Osteoblast (primary cell): Measurements from ENCODE around the gene ULK4. TPM values are rescaled to one million over a fixed set of nuclear protein-coding genes. Genes with fewer than 3 reads are reported as not detected.

Experiments
- DNase-seq: peaks from one replicate; pipeline ENCODE4 v3.0.0; 2011; ENCODE audit warnings: low spot score, mixed read lengths; ENCODE audit not compliant: insufficient read length; ENCODE audit errors: missing footprints
- H2AFZ ChIP-seq: 2 replicates; pipeline ENCODE4 v1.6.0; 2011; ENCODE audit warnings: mild to moderate bottlenecking, low read length
- H3K27ac ChIP-seq: 2 replicates; pipeline ENCODE4 v1.5.1; 2011; ENCODE audit warnings: mild to moderate bottlenecking, low read depth, low read length, moderate library complexity
- H3K27me3 ChIP-seq: 2 replicates; pipeline ENCODE4 v1.6.0; 2012; ENCODE audit warnings: mild to moderate bottlenecking, control low read depth, inconsistent platforms, low read length, moderate library complexity; ENCODE audit not compliant: insufficient read depth
- H3K36me3 ChIP-seq: 2 replicates; pipeline ENCODE4 v1.5.1; 2011; ENCODE audit warnings: mild to moderate bottlenecking, low read length, control low read depth, moderate library complexity; ENCODE audit not compliant: insufficient read depth
- H3K4me1 ChIP-seq: 2 replicates; pipeline ENCODE4 v1.5.1; 2011; ENCODE audit warnings: mild to moderate bottlenecking, low read length, control low read depth, moderate library complexity; ENCODE audit not compliant: insufficient read depth
- H3K4me2 ChIP-seq: 2 replicates; pipeline ENCODE4 v1.6.0; 2011; ENCODE audit warnings: mild to moderate bottlenecking, low read length; ENCODE audit not compliant: insufficient read depth
- H3K4me3 ChIP-seq: fragments of 200-600 bp; sonication (generic); 3 replicates; pipeline ENCODE4 v1.5.1; 2012; ENCODE audit warnings: mild to moderate bottlenecking, low read length, inconsistent platforms; ENCODE audit not compliant: insufficient read depth
- H3K79me2 ChIP-seq: 2 replicates; pipeline ENCODE4 v1.6.0; 2012; ENCODE audit warnings: mild to moderate bottlenecking, low read length, control low read depth, inconsistent platforms; ENCODE audit not compliant: insufficient read depth
- H3K9me3 ChIP-seq: 2 replicates; pipeline ENCODE4 v1.5.1; 2011; ENCODE audit warnings: low read depth, low read length, control low read depth
- H4K20me1 ChIP-seq: 2 replicates; pipeline ENCODE4 v1.6.0; 2012; ENCODE audit warnings: mild to moderate bottlenecking, low read length, control low read depth; ENCODE audit not compliant: insufficient read depth
- total RNA-seq: library from RNA; depleted of rRNA; stranded (reverse); fragments of >200 nt; gene quantifications from 2 replicates; pipeline ENCODE4 v1.2.3, GENCODE V29; 2012
- TF ChIP-seq, protein P1 (sequence below): IDR thresholded peaks from 2 replicates; pipeline ENCODE4 v1.5.1; 2011; ENCODE audit warnings: mild to moderate bottlenecking, low read depth, low read length, moderate library complexity; ENCODE audit errors: extremely low read depth

ULK4 gene
- total RNA-seq, 1 donor: 20.6 TPM

DNA sequence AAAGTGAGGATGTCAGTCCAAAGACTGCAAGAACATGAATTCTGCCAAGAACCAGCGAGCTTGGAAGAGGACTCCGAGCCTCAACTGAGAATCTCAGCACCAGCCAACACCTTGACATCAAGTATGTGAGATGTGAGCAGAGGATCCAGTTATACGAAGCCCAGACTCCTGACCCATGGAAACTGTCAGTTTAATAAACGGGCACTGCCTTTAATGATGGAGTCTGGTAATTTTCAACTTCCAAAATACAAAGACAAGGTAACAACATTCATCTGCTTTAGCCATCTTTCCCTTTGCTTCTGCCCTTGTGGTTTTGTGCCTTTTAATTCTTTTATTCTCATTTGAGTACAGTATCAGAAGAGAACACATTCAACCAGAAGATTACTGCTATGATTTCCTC is 211.9 kb downstream of the ULK4 start:
- no peaks in the 10 kb centered on the region for H4K20me1 ChIP-seq
- H3K36me3 ChIP-seq: no peaks in the 10 kb centered on the region
- no peaks in the 10 kb centered on the region for H3K79me2 ChIP-seq
- no peak overlapping the region for H3K4me2 ChIP-seq
- H3K9me3 ChIP-seq: no peaks in the 10 kb centered on the region
- TF ChIP-seq, protein P1, sequence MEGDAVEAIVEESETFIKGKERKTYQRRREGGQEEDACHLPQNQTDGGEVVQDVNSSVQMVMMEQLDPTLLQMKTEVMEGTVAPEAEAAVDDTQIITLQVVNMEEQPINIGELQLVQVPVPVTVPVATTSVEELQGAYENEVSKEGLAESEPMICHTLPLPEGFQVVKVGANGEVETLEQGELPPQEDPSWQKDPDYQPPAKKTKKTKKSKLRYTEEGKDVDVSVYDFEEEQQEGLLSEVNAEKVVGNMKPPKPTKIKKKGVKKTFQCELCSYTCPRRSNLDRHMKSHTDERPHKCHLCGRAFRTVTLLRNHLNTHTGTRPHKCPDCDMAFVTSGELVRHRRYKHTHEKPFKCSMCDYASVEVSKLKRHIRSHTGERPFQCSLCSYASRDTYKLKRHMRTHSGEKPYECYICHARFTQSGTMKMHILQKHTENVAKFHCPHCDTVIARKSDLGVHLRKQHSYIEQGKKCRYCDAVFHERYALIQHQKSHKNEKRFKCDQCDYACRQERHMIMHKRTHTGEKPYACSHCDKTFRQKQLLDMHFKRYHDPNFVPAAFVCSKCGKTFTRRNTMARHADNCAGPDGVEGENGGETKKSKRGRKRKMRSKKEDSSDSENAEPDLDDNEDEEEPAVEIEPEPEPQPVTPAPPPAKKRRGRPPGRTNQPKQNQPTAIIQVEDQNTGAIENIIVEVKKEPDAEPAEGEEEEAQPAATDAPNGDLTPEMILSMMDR: no peak
- H2AFZ ChIP-seq: no peak overlapping the region
- no peak overlapping the region for H3K27ac ChIP-seq
- DNase-seq: no peak
- H3K4me3 ChIP-seq: no peak overlapping the region
- no peaks in the 10 kb centered on the region for H3K27me3 ChIP-seq
- no peaks in the 10 kb centered on the region for H3K4me1 ChIP-seq

DNA sequence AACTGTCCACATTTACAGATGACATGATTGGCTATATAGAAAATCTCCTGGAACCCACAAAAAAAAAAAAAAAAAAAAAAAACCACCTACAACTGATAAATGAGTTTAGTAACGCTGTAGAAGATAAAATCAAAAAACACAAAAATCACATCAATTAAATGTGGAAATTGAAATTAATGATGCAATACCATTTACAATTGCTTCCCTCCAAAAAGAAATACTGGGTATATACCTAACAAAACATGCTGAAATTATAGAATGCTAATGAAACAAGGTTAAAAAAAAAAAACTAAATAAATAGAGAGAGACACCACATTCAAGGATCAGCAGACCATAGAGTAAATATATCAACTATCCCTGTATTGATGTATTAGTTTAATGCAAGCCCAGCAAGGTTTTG is 215.7 kb downstream of the ULK4 start:
- Histone ChIP-seq H3K27ac (no peak overlapping the region), H3K4me1 (no peaks in the 10 kb centered on the region), H3K36me3 (no peaks in the 10 kb centered on the region), H3K27me3 (no peaks in the 10 kb centered on the region), H3K9me3 (no peaks in the 10 kb centered on the region), H3K4me3 (no peak overlapping the region), H4K20me1 (no peaks in the 10 kb centered on the region), H2AFZ (no peak overlapping the region), H3K79me2 (no peaks in the 10 kb centered on the region), H3K4me2 (no peak overlapping the region)
- DNase-seq: no peak
- TF ChIP-seq, protein P1: no peak

DNA sequence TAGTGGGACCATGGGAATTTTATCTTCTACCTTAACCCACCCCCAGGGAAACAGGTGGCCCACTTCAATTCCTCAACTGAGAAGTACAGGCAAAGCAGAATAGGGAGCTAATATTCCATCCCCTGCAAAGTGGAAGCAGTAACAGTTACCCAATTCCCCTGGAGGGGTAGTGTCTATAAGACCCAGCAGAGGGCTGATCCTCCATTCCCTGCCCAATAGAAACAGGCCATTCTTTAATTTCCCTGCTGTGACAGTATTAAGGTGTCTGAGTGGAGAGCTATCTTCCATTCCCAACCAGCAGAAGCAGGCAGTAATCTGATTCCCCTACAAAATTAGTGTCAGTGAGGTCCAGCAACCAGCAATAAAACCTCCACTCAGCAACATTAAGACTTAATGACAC is 219.8 kb downstream of the ULK4 start:
- H3K4me3 ChIP-seq: no peak overlapping the region
- H2AFZ ChIP-seq: no peak overlapping the region
- no peaks in the 10 kb centered on the region for H3K9me3 ChIP-seq
- no peak overlapping the region for H3K27ac ChIP-seq
- H3K4me2 ChIP-seq: no peak overlapping the region
- no peak for DNase-seq
- H4K20me1 ChIP-seq: no peaks in the 10 kb centered on the region
- TF ChIP-seq, protein P1: no peak
- no peaks in the 10 kb centered on the region for H3K4me1 ChIP-seq
- no peaks in the 10 kb centered on the region for H3K27me3 ChIP-seq
- H3K36me3 ChIP-seq: no peaks in the 10 kb centered on the region
- H3K79me2 ChIP-seq: no peaks in the 10 kb centered on the region

DNA sequence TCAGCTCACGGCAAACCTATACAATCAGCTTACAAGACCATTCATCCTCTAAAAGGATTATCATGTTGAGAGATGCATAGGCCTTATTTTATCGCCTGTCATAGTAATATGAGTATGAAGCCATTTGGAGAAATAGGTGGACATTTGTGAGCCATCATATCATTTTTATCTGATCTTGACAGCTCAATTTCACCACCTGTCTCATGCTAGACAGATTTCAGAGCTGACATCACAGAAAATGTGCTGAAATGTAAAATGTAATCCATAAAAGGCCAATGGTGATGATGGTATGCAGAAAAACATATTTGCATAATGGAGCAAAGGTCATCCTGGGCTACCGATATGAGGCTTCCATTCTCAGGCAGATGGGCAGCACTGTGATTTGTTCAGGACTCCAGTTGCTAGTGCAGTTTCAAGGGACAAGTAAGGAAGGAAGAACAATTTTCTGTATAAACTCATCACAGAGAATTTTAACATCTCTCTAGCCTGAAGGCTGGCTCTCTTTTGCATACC is 221.5 kb downstream of the ULK4 start:
- H3K4me3 ChIP-seq: no peak overlapping the region
- H3K36me3 ChIP-seq: no peaks in the 10 kb centered on the region
- DNase-seq: no peak
- no peak overlapping the region for H2AFZ ChIP-seq
- H3K9me3 ChIP-seq: no peaks in the 10 kb centered on the region
- no peak overlapping the region for H3K27ac ChIP-seq
- H4K20me1 ChIP-seq: no peaks in the 10 kb centered on the region
- TF ChIP-seq, protein P1: no peak
- H3K79me2 ChIP-seq: no peaks in the 10 kb centered on the region
- H3K4me2 ChIP-seq: no peak overlapping the region
- H3K4me1 ChIP-seq: no peaks in the 10 kb centered on the region
- no peaks in the 10 kb centered on the region for H3K27me3 ChIP-seq
